DND-41 (cell line): ENCODE data around the gene TTC39A.

Experiments used
- CTCF ChIP-seq: IDR thresholded peaks from 2 replicates; pipeline ENCODE4 v1.5.1; 2012; ENCODE audit warnings: borderline replicate concordance, low read length, moderate library complexity, mild to moderate bottlenecking; ENCODE audit not compliant: poor library complexity, severe bottlenecking; ENCODE audit errors: extremely low read depth
- EZH2 ChIP-seq: IDR thresholded peaks from 3 replicates; pipeline ENCODE4 v1.6.1; 2012; ENCODE audit warnings: borderline replicate concordance, low read depth, mild to moderate bottlenecking, moderate library complexity, low read length, inconsistent platforms; ENCODE audit not compliant: severe bottlenecking

DNA sequence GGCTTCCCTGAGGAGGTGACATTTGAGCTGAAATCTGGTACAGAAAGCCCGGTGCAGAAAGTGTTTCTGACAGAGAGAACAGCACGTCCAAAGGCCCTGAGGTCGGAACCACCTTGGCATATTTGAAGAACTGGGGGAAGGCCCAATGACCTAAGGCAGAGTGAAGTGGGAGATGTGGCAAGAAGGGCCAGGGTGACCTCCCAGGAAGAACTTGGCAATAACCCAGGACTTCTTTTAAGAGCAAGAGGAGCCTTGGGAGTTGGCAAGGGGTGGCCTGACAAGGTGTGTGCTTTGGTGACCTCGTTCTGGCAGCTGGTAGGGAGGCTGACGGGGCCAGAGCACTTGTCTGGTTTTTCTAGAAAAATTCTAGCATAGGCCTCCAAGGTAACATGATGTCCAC lies 23.4 kb downstream of the TTC39A start:
- TF ChIP-seq CTCF (no peak), EZH2 (no peak)
